GM23338 (cell line): ENCODE data around the gene FMN1. TPM values are rescaled to one million over a fixed set of nuclear protein-coding genes. Genes with fewer than 3 reads are reported as not detected.

ENCODE experiments used
- ATAC-seq: fragments of 200-7000 bp; cut with Tn5 transposase; 3 replicates; pipeline ENCODE4 v1.9.1; 2020
- DNase-seq: peaks from one replicate; pipeline ENCODE4 v3.0.0-alpha.2; 2015; ENCODE audit warnings: low spot score
- H2AFZ ChIP-seq: fragments of 200-600 bp; sonication (generic); 2 replicates; pipeline ENCODE4 v1.8.0; 2016; ENCODE audit warnings: antibody characterized with exemption, mild to moderate bottlenecking, moderate library complexity
- H3F3A ChIP-seq: fragments of 200-600 bp; sonication (generic); replicated peaks from 2 replicates; pipeline ENCODE4 v1.8.0; 2017; ENCODE audit warnings: antibody characterized with exemption, mixed run types, low read depth
- H3K27ac ChIP-seq: fragments of 200-600 bp; sonication (generic); 2 replicates; pipeline ENCODE4 v1.6.1; 2016; ENCODE audit warnings: low read depth
- H3K27me3 ChIP-seq: fragments of 200-600 bp; sonication (generic); 2 replicates; pipeline ENCODE4 v1.8.0; 2016; ENCODE audit warnings: mild to moderate bottlenecking, mixed run types, moderate library complexity; ENCODE audit not compliant: insufficient read depth
- H3K36me3 ChIP-seq: fragments of 200-600 bp; sonication (generic); 2 replicates; pipeline ENCODE4 v1.8.0; 2016; ENCODE audit warnings: mild to moderate bottlenecking; ENCODE audit not compliant: insufficient read depth
- H3K4me1 ChIP-seq: fragments of 200-600 bp; sonication (generic); 2 replicates; pipeline ENCODE4 v1.8.0; 2016; ENCODE audit warnings: mild to moderate bottlenecking, moderate library complexity; ENCODE audit not compliant: insufficient read depth
- H3K4me2 ChIP-seq: fragments of 200-600 bp; sonication (generic); 2 replicates; pipeline ENCODE4 v1.7.1; 2017; ENCODE audit warnings: mixed run types
- H3K4me3 ChIP-seq: fragments of 200-600 bp; sonication (generic); 2 replicates; pipeline ENCODE4 v1.6.1; 2016; ENCODE audit warnings: mixed run types
- H3K79me2 ChIP-seq: fragments of 200-600 bp; sonication (generic); replicated peaks from 2 replicates; pipeline ENCODE4 v1.8.0; 2017; ENCODE audit warnings: mild to moderate bottlenecking; ENCODE audit not compliant: insufficient read depth
- H3K9me2 ChIP-seq: fragments of 200-600 bp; sonication (generic); 2 replicates; pipeline ENCODE4 v1.8.0; 2017; ENCODE audit not compliant: insufficient read depth
- H4K20me1 ChIP-seq: fragments of 200-600 bp; sonication (generic); replicated peaks from 2 replicates; pipeline ENCODE4 v1.8.0; 2017; ENCODE audit warnings: mild to moderate bottlenecking; ENCODE audit not compliant: insufficient read depth
- H3K27ac Mint-ChIP-seq: 2 replicates; pipeline ENCODE4 v1.8.0; 2020; ENCODE audit warnings: inconsistent platforms, mild to moderate bottlenecking, moderate library complexity, mixed read lengths
- H3K27me3 Mint-ChIP-seq: 3 replicates; pipeline ENCODE4 v1.8.0; 2022; ENCODE audit warnings: low read depth, mild to moderate bottlenecking, moderate library complexity, mixed read lengths, inconsistent platforms; ENCODE audit not compliant: insufficient read depth, poor library complexity
- H3K36me3 Mint-ChIP-seq: 3 replicates; pipeline ENCODE4 v1.8.0; 2021; ENCODE audit warnings: low read depth, mild to moderate bottlenecking, inconsistent platforms, moderate library complexity, mixed read lengths
- H3K4me1 Mint-ChIP-seq: 3 replicates; pipeline ENCODE4 v1.8.0; 2020; ENCODE audit warnings: mild to moderate bottlenecking, inconsistent platforms, mixed read lengths
- H3K4me3 Mint-ChIP-seq: 3 replicates; pipeline ENCODE4 v1.8.0; 2021; ENCODE audit warnings: moderate library complexity, mild to moderate bottlenecking, inconsistent platforms, mixed read lengths
- H3K9me3 Mint-ChIP-seq: 3 replicates; pipeline ENCODE4 v1.8.0; 2020; ENCODE audit warnings: moderate library complexity, mild to moderate bottlenecking, inconsistent platforms, mixed read lengths
- CREB1 ChIP-seq: fragments of 250-450 bp; sonication (Bioruptor Pico); IDR thresholded peaks from 2 replicates; pipeline ENCODE4 v1.5.0; 2020; ENCODE audit warnings: low read depth, mild to moderate bottlenecking, moderate library complexity
- CTCF ChIP-seq, 2 experiments: fragments of 200-600 bp in 1 of 2; sonication (generic) in 1 of 2; conservative IDR thresholded peaks; 2 replicates each; pipeline versions ENCODE4 v1.5.1 to v1.6.1; 2016 to 2017; ENCODE audit warnings: antibody characterized with exemption in 2 of 2, low read depth in 2 of 2, mild to moderate bottlenecking in 2 of 2, moderate library complexity in 1 of 2
- ETS1 ChIP-seq: IDR thresholded peaks from 2 replicates; pipeline ENCODE4 v1.6.1; 2016; ENCODE audit warnings: antibody characterized with exemption
- EZH2 ChIP-seq: fragments of 200-600 bp; sonication (generic); IDR thresholded peaks from one replicate; pipeline ENCODE4 v1.8.0; 2017; ENCODE audit warnings: antibody characterized with exemption, mild to moderate bottlenecking, low read depth; ENCODE audit not compliant: unreplicated experiment
- JUNB ChIP-seq: IDR thresholded peaks from one replicate; pipeline ENCODE4 v1.6.1; 2016; ENCODE audit warnings: antibody characterized with exemption; ENCODE audit not compliant: unreplicated experiment
- NANOG ChIP-seq: IDR thresholded peaks from 2 replicates; pipeline ENCODE4 v1.6.1; 2016; ENCODE audit warnings: antibody characterized with exemption, borderline replicate concordance
- POLR2AphosphoS5 ChIP-seq: IDR thresholded peaks from 2 replicates; pipeline ENCODE4 v1.6.1; 2016; ENCODE audit warnings: antibody characterized with exemption, low read depth
- STAT1 ChIP-seq: IDR thresholded peaks from one replicate; pipeline ENCODE4 v1.6.1; 2016; ENCODE audit warnings: antibody characterized with exemption; ENCODE audit not compliant: unreplicated experiment
- ZNF114 ChIP-seq: fragments of 250-450 bp; sonication (Bioruptor Pico); IDR thresholded peaks from 2 replicates; pipeline ENCODE4 v1.5.0; 2020; ENCODE audit warnings: mild to moderate bottlenecking, moderate library complexity
- ZNF331 ChIP-seq: fragments of 250-450 bp; sonication (Bioruptor Pico); IDR thresholded peaks from 2 replicates; pipeline ENCODE4 v1.5.0; 2020; ENCODE audit warnings: low read depth, mild to moderate bottlenecking, moderate library complexity
- ZNF462 ChIP-seq: fragments of 250-450 bp; sonication (Bioruptor Pico); IDR thresholded peaks from 2 replicates; pipeline ENCODE4 v1.5.0; 2020; ENCODE audit warnings: mild to moderate bottlenecking, moderate library complexity
- polyA plus RNA-seq: library from polyadenylated mRNA; unstranded; fragments of >200 nt; fragmentation: Nextera tagmentation; extraction: Ambion mirVana; gene quantifications from 2 replicates; pipeline ENCODE4 v1.2.1, GENCODE V29; 2016
- total RNA-seq: library from RNA; depleted of rRNA; stranded (reverse); fragments of >200 nt; shearing (Covaris generic); gene quantifications from 2 replicates; pipeline ENCODE4 v1.2.3, GENCODE V29; 2014
- TF ChIP-seq, protein P1 (sequence below): IDR thresholded peaks from one replicate; pipeline ENCODE4 v1.6.1; 2018; ENCODE audit warnings: antibody characterized with exemption; ENCODE audit not compliant: unreplicated experiment

The FMN1 gene
- total and polyA plus RNA-seq, 2 experiments from 2014 or later, result 1.2 to 1.6 TPM

DNA sequence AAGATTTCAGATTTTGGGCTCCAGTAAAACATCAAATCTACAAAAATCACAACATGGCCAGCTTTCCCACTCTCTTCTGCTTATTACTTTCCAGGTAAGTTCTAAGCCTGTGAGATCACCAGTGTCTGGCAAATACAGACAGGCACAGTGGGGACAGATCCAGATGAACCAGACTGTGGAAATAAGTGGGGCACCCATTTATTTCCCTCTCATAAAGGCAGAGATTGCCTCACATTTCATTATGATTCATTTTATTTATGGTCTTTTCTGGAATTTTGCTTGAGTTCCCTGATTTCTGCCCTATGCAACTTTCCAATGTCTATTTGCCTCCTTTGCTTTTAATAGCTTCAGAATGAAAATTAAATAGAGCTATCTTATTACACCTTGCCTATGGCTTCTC is 409.9 kb downstream of the FMN1 start:
- H3K9me3 Mint-ChIP-seq, result no peaks in the 10 kb centered on the region
- peaks cover 3% of the 10 kb centered on the region; the same call in 2 of the 3 replicates for H3K4me1 Mint-ChIP-seq
- no peaks in the 10 kb centered on the region for H3K36me3 Mint-ChIP-seq
- H3K27me3 Mint-ChIP-seq, result peaks cover 2% of the 10 kb centered on the region
- H3K27me3 ChIP-seq, result no peaks in the 10 kb centered on the region
- H3K4me1 ChIP-seq, result peaks cover 5% of the 10 kb centered on the region; the same call in 1 of the 2 replicates
- H3K79me2 ChIP-seq, result no peaks in the 10 kb centered on the region
- H3K4me3 ChIP-seq, result no peak overlapping the region
- no peaks in the 10 kb centered on the region for H3K36me3 ChIP-seq
- no peaks in the 10 kb centered on the region for H4K20me1 ChIP-seq
- no peak overlapping the region for H3K4me3 Mint-ChIP-seq
- TF ChIP-seq CREB1 (CRISPR knock-in tag), result no peak
- TF ChIP-seq ZNF114 (CRISPR knock-in tag), result no peak
- no peak for TF ChIP-seq NANOG
- TF ChIP-seq, protein P1, sequence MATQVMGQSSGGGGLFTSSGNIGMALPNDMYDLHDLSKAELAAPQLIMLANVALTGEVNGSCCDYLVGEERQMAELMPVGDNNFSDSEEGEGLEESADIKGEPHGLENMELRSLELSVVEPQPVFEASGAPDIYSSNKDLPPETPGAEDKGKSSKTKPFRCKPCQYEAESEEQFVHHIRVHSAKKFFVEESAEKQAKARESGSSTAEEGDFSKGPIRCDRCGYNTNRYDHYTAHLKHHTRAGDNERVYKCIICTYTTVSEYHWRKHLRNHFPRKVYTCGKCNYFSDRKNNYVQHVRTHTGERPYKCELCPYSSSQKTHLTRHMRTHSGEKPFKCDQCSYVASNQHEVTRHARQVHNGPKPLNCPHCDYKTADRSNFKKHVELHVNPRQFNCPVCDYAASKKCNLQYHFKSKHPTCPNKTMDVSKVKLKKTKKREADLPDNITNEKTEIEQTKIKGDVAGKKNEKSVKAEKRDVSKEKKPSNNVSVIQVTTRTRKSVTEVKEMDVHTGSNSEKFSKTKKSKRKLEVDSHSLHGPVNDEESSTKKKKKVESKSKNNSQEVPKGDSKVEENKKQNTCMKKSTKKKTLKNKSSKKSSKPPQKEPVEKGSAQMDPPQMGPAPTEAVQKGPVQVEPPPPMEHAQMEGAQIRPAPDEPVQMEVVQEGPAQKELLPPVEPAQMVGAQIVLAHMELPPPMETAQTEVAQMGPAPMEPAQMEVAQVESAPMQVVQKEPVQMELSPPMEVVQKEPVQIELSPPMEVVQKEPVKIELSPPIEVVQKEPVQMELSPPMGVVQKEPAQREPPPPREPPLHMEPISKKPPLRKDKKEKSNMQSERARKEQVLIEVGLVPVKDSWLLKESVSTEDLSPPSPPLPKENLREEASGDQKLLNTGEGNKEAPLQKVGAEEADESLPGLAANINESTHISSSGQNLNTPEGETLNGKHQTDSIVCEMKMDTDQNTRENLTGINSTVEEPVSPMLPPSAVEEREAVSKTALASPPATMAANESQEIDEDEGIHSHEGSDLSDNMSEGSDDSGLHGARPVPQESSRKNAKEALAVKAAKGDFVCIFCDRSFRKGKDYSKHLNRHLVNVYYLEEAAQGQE, result no peak
- no peak for TF ChIP-seq ETS1
- TF ChIP-seq EZH2, result no peak
- TF ChIP-seq CTCF (conservative IDR thresholded peaks at IDR 0.05; ENCODE audit: low read depth in 2 of 2), result no peak
- no peak for TF ChIP-seq POLR2AphosphoS5
- TF ChIP-seq ZNF331, result no peak
- TF ChIP-seq JUNB, result no peak
- TF ChIP-seq STAT1, result no peak
- TF ChIP-seq ZNF462 (CRISPR knock-in tag), result no peak
- ATAC-seq (no peak), DNase-seq (no peak)
- H3K4me2 ChIP-seq, result no peak overlapping the region
- no peak overlapping the region for H2AFZ ChIP-seq
- no peak overlapping the region for H3K27ac Mint-ChIP-seq
- H3F3A ChIP-seq, result no peaks in the 10 kb centered on the region
- H3K9me2 ChIP-seq, result no peaks in the 10 kb centered on the region
- H3K27ac ChIP-seq, result no peak overlapping the region
